H1 (cell line): ENCODE measurements around the gene CD72. TPM values are rescaled to one million over a fixed set of nuclear protein-coding genes. Genes with fewer than 3 reads are reported as not detected.

Source experiments
- ASH2L ChIP-seq: fragments of 200-600, 300-600 bp; sonication (generic); IDR thresholded peaks from one replicate; pipeline ENCODE4 v1.7.1; 2017; ENCODE audit warnings: low read length
- BRCA1 ChIP-seq: IDR thresholded peaks from 2 replicates; pipeline ENCODE4 v1.6.1; 2012; ENCODE audit warnings: low read depth, low read length, improper control_type of control experiment
- CBX8 ChIP-seq: fragments of 300-800, 300-1000 bp; sonication (generic); IDR thresholded peaks from 2 replicates; pipeline ENCODE4 v1.7.1; 2016; ENCODE audit warnings: low read depth, low read length, borderline replicate concordance
- EGR1 ChIP-seq: IDR thresholded peaks from 2 replicates; pipeline ENCODE4 v1.6.1; 2011; ENCODE audit warnings: low read depth, low read length, borderline replicate concordance
- EP300 ChIP-seq, 2 experiments: IDR thresholded peaks; 1 replicate in 1 of 2; 2 replicates in 1 of 2; pipeline ENCODE4 v1.6.1; 2011 to 2012; ENCODE audit warnings: low read depth in 2 of 2, low read length in 2 of 2, mild to moderate bottlenecking in 2 of 2, borderline replicate concordance in 1 of 2, inconsistent platforms in 1 of 2, moderate library complexity in 1 of 2
- polyA plus RNA-seq, 7 experiments: library from polyadenylated mRNA; depleted of rRNA in 3 of 7; stranded (reverse) in 5 of 7; unstranded in 2 of 7; fragments of >200 nt in 5 of 7; fragments of 200-250 nt in 2 of 7; gene quantifications; 1 replicate in 5 of 7; 2 replicates in 1 of 7; 4 replicates in 1 of 7; pipeline versions ENCODE4 v1.2.1 to v1.2.3, GENCODE V29; 2011 to 2013; ENCODE audit warnings: missing spikeins in 2 of 7, mixed read lengths in 2 of 7
- total RNA-seq: library from RNA; stranded (reverse); fragmentation: NEBNext Ultra II Directional; extraction: Animal tissue kit (Norgen Biotek cat#: 25700); gene quantifications from 2 replicates; pipeline ENCODE4 v1.2.1, GENCODE V29; 2021

The CD72 gene
- total and polyA plus RNA-seq, 2 of the 8 experiments (the other 6 are each of a cell fraction or from before 2014, with no cell fraction given) = 4.0 to 4.5 TPM

DNA sequence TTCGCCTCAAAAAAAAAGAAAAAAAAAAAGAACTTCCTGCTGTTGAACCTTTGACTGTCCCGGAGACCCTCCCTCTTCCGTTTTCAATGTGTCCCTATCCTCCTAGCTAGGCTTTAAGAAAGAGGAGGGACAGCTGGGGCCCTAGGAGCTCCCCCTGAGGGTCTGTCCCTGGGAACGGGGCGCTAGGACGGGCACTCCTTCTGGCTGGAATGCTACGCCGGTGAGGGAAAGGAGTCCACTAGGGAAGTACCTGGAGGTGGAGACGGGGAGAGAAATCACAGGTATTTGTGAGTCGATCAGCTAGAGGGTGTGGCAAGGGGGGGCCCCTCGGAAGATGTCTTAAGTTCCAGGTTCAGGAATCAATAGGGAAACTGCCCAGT lies 27.9 kb upstream of the CD72 start (continued):
- TF ChIP-seq EP300 (IDR thresholded peaks at IDR 0.05; ENCODE audit: borderline replicate concordance in 1 of 2, low read depth in 2 of 2, low read length in 2 of 2) = no peak
- no peak for TF ChIP-seq EGR1
- TF ChIP-seq CBX8 = no peak
- no peak for TF ChIP-seq BRCA1
- TF ChIP-seq ASH2L = peak; percentile 51
